H1 (cell line): ENCODE measurements around the gene TCP11. TPM values are rescaled to one million over a fixed set of nuclear protein-coding genes. Genes with fewer than 3 reads are reported as not detected.

Experiments used
- CTCF ChIA-PET: fragments of 300-600 bp; sonication (Branson Sonifier 250); formaldehyde crosslinking; loops from one replicate; lab custom pipeline; 2021; ENCODE audit not compliant: partially characterized antibody; lab: Charles Lee
- POLR2A ChIA-PET: fragments of 300-600 bp; sonication (Branson Sonifier 250); formaldehyde crosslinking; loops from one replicate; lab custom pipeline; 2021; ENCODE audit warnings: inconsistent platforms; ENCODE audit not compliant: partially characterized antibody; lab: Charles Lee
- DNase-seq, 2 experiments: peaks; one replicate each; pipeline versions ENCODE4 v3.0.0 to v3.0.0-alpha.2; 2010 to 2022; ENCODE audit warnings: low spot score in 2 of 2, low read depth in 1 of 2, mixed read lengths in 1 of 2
- FAIRE-seq: peaks from 2 replicates; lab custom pipeline; 2011; peaks lifted over from hg19 to GRCh38; lab: Jason Lieb, UNC
- H2AFZ ChIP-seq: 2 replicates; pipeline ENCODE4 v1.8.1; 2012; ENCODE audit warnings: low read length, inconsistent platforms
- H2AK5ac ChIP-seq: 2 replicates; pipeline ENCODE4 v1.6.1; 2013; ENCODE audit warnings: low read depth, low read length
- H2BK120ac ChIP-seq: replicated peaks from 2 replicates; pipeline ENCODE3; 2013; ENCODE audit warnings: low read depth, low read length, inconsistent platforms
- H2BK12ac ChIP-seq: 2 replicates; pipeline ENCODE4 v1.6.1; 2013; ENCODE audit warnings: low read depth, low read length
- H2BK15ac ChIP-seq: 2 replicates; pipeline ENCODE4 v1.6.1; 2013; ENCODE audit warnings: low read length
- H2BK20ac ChIP-seq: 2 replicates; pipeline ENCODE4 v1.6.1; 2013; ENCODE audit warnings: low read length
- H2BK5ac ChIP-seq: 2 replicates; pipeline ENCODE4 v1.6.1; 2013; ENCODE audit warnings: low read depth, low read length
- H3K14ac ChIP-seq: 2 replicates; pipeline ENCODE4 v1.6.1; 2013; ENCODE audit warnings: inconsistent platforms; ENCODE audit not compliant: insufficient read length
- H3K18ac ChIP-seq: 2 replicates; pipeline ENCODE4 v1.6.1; 2013; ENCODE audit warnings: low read length; ENCODE audit errors: extremely low read depth
- H3K23ac ChIP-seq: 2 replicates; pipeline ENCODE4 v1.6.1; 2013; ENCODE audit warnings: inconsistent platforms; ENCODE audit not compliant: insufficient read length
- H3K23me2 ChIP-seq: 2 replicates; pipeline ENCODE4 v1.6.1; 2013; ENCODE audit warnings: low read depth, low read length
- H3K27ac ChIP-seq: 2 replicates; pipeline ENCODE4 v1.6.1; 2011; ENCODE audit warnings: low read depth, low read length, inconsistent platforms
- H3K27me3 ChIP-seq, 4 experiments: replicated peaks in 1 of 4; 1 replicate in 1 of 4; 2 replicates in 3 of 4; pipeline versions ENCODE4 v1.6.1 to v1.8.1; 2011 to 2013; ENCODE audit warnings: low read length in 3 of 4, mild to moderate bottlenecking in 3 of 4, inconsistent platforms in 2 of 4, mixed read lengths in 2 of 4, moderate library complexity in 1 of 4; ENCODE audit not compliant: control insufficient read depth in 3 of 4, insufficient read depth in 3 of 4; ENCODE audit errors: extremely low read depth in 1 of 4
- H3K36me3 ChIP-seq, 4 experiments: 2 replicates each; pipeline versions ENCODE4 v1.6.1 to v1.8.1; 2011 to 2013; ENCODE audit warnings: mild to moderate bottlenecking in 4 of 4, low read length in 3 of 4, moderate library complexity in 2 of 4, control low read depth in 1 of 4, inconsistent platforms in 1 of 4; ENCODE audit not compliant: insufficient read depth in 4 of 4, control insufficient read depth in 2 of 4
- H3K4ac ChIP-seq: replicated peaks from 2 replicates; pipeline ENCODE3; 2013; ENCODE audit warnings: low read length, low read depth, mixed read lengths, inconsistent platforms; ENCODE audit not compliant: insufficient read length
- H3K4me1 ChIP-seq, 4 experiments: replicated peaks in 1 of 4; 1 replicate in 1 of 4; 2 replicates in 3 of 4; pipeline versions ENCODE4 v1.6.1 to v1.8.1; 2011 to 2013; ENCODE audit warnings: low read length in 3 of 4, inconsistent platforms in 2 of 4, mixed read lengths in 1 of 4; ENCODE audit not compliant: insufficient read depth in 4 of 4, control insufficient read depth in 3 of 4
- H3K4me2 ChIP-seq, 2 experiments: 2 replicates each; pipeline versions ENCODE4 v1.6.1 to v1.8.1; 2011 to 2013; ENCODE audit warnings: low read depth in 2 of 2, low read length in 2 of 2, control low read depth in 1 of 2, inconsistent platforms in 1 of 2, mild to moderate bottlenecking in 1 of 2; ENCODE audit not compliant: insufficient read depth in 1 of 2
- H3K4me3 ChIP-seq, 4 experiments: fragments of 200-600, 300-600 bp in 1 of 4; sonication (generic), shearing (Covaris generic), sonication (Bioruptor Twin) in 1 of 4; 2 replicates each; pipeline versions ENCODE4 v1.5.1 to v1.8.1; 2011 to 2016; ENCODE audit warnings: low read length in 4 of 4, low read depth in 3 of 4, control low read depth in 2 of 4, inconsistent platforms in 2 of 4, mild to moderate bottlenecking in 2 of 4, mixed read lengths in 1 of 4, moderate library complexity in 1 of 4; ENCODE audit not compliant: insufficient read depth in 2 of 4; ENCODE audit errors: extremely low read depth in 1 of 4
- H3K56ac ChIP-seq: replicated peaks from 2 replicates; pipeline ENCODE3; 2013; ENCODE audit warnings: low read depth, mild to moderate bottlenecking, mixed read lengths, low read length, inconsistent platforms; ENCODE audit not compliant: insufficient read length
- H3K79me1 ChIP-seq: 2 replicates; pipeline ENCODE4 v1.6.1; 2013; ENCODE audit warnings: low read depth, low read length, control low read depth
- H3K79me2 ChIP-seq, 2 experiments: 2 replicates each; pipeline versions ENCODE4 v1.6.1 to v1.8.1; 2012 to 2013; ENCODE audit warnings: low read length in 2 of 2, mild to moderate bottlenecking in 2 of 2, inconsistent platforms in 1 of 2; ENCODE audit not compliant: insufficient read depth in 2 of 2, control insufficient read depth in 1 of 2
- H3K9ac ChIP-seq, 4 experiments: replicated peaks in 1 of 4; 1 replicate in 1 of 4; 2 replicates in 3 of 4; pipeline versions ENCODE4 v1.6.1 to v1.8.1; 2011 to 2013; ENCODE audit warnings: low read depth in 3 of 4, low read length in 3 of 4, control low read depth in 2 of 4, mild to moderate bottlenecking in 2 of 4, moderate library complexity in 2 of 4, inconsistent platforms in 1 of 4; ENCODE audit errors: extremely low read depth in 1 of 4
- H3K9me3 ChIP-seq, 2 experiments: 2 replicates each; pipeline versions ENCODE4 v1.6.1 to v1.8.1; 2012 to 2013; ENCODE audit warnings: mild to moderate bottlenecking in 2 of 2, moderate library complexity in 2 of 2, control low read depth in 1 of 2, inconsistent platforms in 1 of 2, low read depth in 1 of 2, low read length in 1 of 2, mixed read lengths in 1 of 2; ENCODE audit not compliant: insufficient read depth in 2 of 2
- H4K20me1 ChIP-seq, 2 experiments: replicated peaks in 1 of 2; 2 replicates each; pipeline versions ENCODE3 to v1.8.1; 2011 to 2013; ENCODE audit warnings: inconsistent platforms in 2 of 2, low read length in 2 of 2, mild to moderate bottlenecking in 1 of 2; ENCODE audit not compliant: insufficient read depth in 2 of 2, control insufficient read depth in 1 of 2
- H4K5ac ChIP-seq: 2 replicates; pipeline ENCODE4 v1.6.1; 2013; ENCODE audit warnings: low read length, low read depth, mixed read lengths, inconsistent platforms; ENCODE audit not compliant: insufficient read length
- H4K8ac ChIP-seq: 2 replicates; pipeline ENCODE4 v1.8.0; 2013; ENCODE audit warnings: mild to moderate bottlenecking, moderate library complexity, low read length, inconsistent platforms; ENCODE audit not compliant: insufficient read depth; ENCODE audit errors: extremely low read depth
- H4K91ac ChIP-seq: replicated peaks from 2 replicates; pipeline ENCODE3; 2013; ENCODE audit warnings: low read length, mixed read lengths, inconsistent platforms; ENCODE audit not compliant: insufficient read length
- BACH1 ChIP-seq: IDR thresholded peaks from 2 replicates; pipeline ENCODE4 v1.6.1; 2012; ENCODE audit warnings: low read length, improper control_type of control experiment
- POU5F1 ChIP-seq: IDR thresholded peaks from 2 replicates; pipeline ENCODE4 v1.6.1; 2011; ENCODE audit warnings: low read depth, mild to moderate bottlenecking, low read length, moderate library complexity
- RBBP5 ChIP-seq: IDR thresholded peaks from 2 replicates; pipeline ENCODE4 v1.7.1; 2012; ENCODE audit warnings: low read depth, mild to moderate bottlenecking, inconsistent platforms, low read length, moderate library complexity, borderline replicate concordance
- SRF ChIP-seq: IDR thresholded peaks from 2 replicates; pipeline ENCODE4 v1.6.1; 2011; ENCODE audit warnings: mild to moderate bottlenecking, low read depth, low read length, moderate library complexity
- ZNF274 ChIP-seq: IDR thresholded peaks from 2 replicates; pipeline ENCODE4 v1.7.0; 2012; ENCODE audit warnings: low read length, borderline replicate concordance; ENCODE audit errors: extremely low read depth
- WGBS, 2 experiments: shearing (Covaris generic) in 1 of 2; methylation state at CpG; one replicate each; pipeline versions ENCODE4 v1.1.6 to v1.1.7; 2013 to 2015; ENCODE audit warnings: low lambda C conversion rate in 2 of 2, mixed read lengths in 2 of 2, inconsistent platforms in 1 of 2, low coverage in 1 of 2, missing lambda C conversion rate in 1 of 2; ENCODE audit not compliant: insufficient replicate concordance in 2 of 2, insufficient coverage in 1 of 2, insufficient read length in 1 of 2; ENCODE audit errors: extremely low coverage in 1 of 2, missing lambda C conversion rate in 1 of 2; 5-methylcytosine and 5-hydroxymethylcytosine counted together
- polyA plus RNA-seq, 7 experiments: library from polyadenylated mRNA; depleted of rRNA in 3 of 7; stranded (reverse) in 5 of 7; unstranded in 2 of 7; fragments of >200 nt in 5 of 7; fragments of 200-250 nt in 2 of 7; gene quantifications; 1 replicate in 5 of 7; 2 replicates in 1 of 7; 4 replicates in 1 of 7; pipeline versions ENCODE4 v1.2.1 to v1.2.3, GENCODE V29; 2011 to 2013; ENCODE audit warnings: missing spikeins in 2 of 7, mixed read lengths in 2 of 7
- total RNA-seq: library from RNA; stranded (reverse); fragmentation: NEBNext Ultra II Directional; extraction: Animal tissue kit (Norgen Biotek cat#: 25700); gene quantifications from 2 replicates; pipeline ENCODE4 v1.2.1, GENCODE V29; 2021

Gene TCP11
- total and polyA plus RNA-seq, 2 of the 8 experiments (the other 6 are each of a cell fraction or from before 2014, with no cell fraction given) = 0.11 TPM; not detected in 1

GRCh38 chr6:35073211-35073610 lies 67.9 kb downstream of the TCP11 start:
- no peaks in the 10 kb centered on the region; the same call in 1 of the 2 replicates for H3K23me2 ChIP-seq
- TF ChIP-seq RBBP5 (no peak), ZNF274 (no peak), SRF (no peak), BACH1 (no peak), POU5F1 (no peak)
- TF ChIP-seq, all 59 proteins: peak for 0
- Histone ChIP-seq H2AK5ac (no peak overlapping the region), H3K27ac (no peak overlapping the region), H3K9ac (no peak overlapping the region), H3K36me3 (peaks cover 0 to 4% (median under 1%) of the 10 kb centered on the region in 4 experiments; a peak in 2 of 8 replicates), H3K18ac (no peak overlapping the region), H2BK5ac (peak overlapping the region; percentile 35; the same call in 1 of the 2 replicates), H3K14ac (no peak overlapping the region), H4K8ac (no peak overlapping the region), H2BK12ac (0 out of 2 replicates have a peak overlapping the region, but pooled peaks have one; percentile 17), H3K23ac (no peak overlapping the region), H4K20me1 (no peaks in the 10 kb centered on the region), H2AFZ (no peak overlapping the region), H2BK120ac (no peak overlapping the region), H3K4me2 (no peak overlapping the region), H3K27me3 (no peaks in the 10 kb centered on the region), H3K4me1 (peaks cover 4 to 26% (median 14%) of the 10 kb centered on the region in 4 experiments), H3K56ac (no peak overlapping the region), H2BK20ac (no peak overlapping the region), H3K79me1 (no peaks in the 10 kb centered on the region; the same call in 1 of the 2 replicates), H4K5ac (no peak overlapping the region), H3K9me3 (no peaks in the 10 kb centered on the region), H3K79me2 (no peaks in the 10 kb centered on the region), H2BK15ac (no peak overlapping the region), H4K91ac (no peak overlapping the region), H3K4ac (no peak overlapping the region), H3K4me3 (no peak overlapping the region)
- FAIRE-seq (no peak), DNase-seq (no peak)
- 87% methylated on average over 10 of the region's 10 CpGs; no CpG with 5 or more reads in 1 of the 2 experiments for WGBS, 2 experiments
- POLR2A ChIA-PET = no interaction called here
- CTCF ChIA-PET = interaction anchor here (0.6 to 8.6 kb wide), 5 partner anchors 13 to 86 kb away, joined by 3 to 52 read pairs (median 7); no protein-coding TSS in a partner anchor
